ENCODE results near the gene MKRN2OS.

DNA sequence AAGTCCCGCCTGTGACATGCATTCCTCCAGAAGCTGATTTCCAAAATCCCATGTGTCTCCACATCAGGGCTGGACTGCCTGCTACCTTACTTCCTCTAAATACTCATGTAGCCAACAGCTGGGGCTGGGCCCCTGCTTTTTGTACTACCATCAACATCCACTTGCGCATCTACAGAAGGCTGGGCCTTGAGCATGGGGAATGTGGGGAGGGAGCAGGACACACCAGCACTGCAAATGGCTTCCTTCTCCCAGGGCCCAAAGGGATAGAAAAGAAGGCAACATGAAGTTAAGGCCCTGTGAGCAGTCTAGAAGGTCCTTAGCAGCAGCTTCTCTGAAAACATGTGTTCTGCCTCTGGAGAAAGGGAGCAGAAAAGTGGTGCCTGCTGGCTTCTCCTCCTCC is 38.8 kb upstream of the MKRN2OS start:
- TF ChIP-seq CTCF (IDR thresholded peaks at IDR 0.05), result no peak
- TF ChIP-seq POLR2A (IDR thresholded peaks at IDR 0.05), result no peak
